Lower leg skin (tissue), 3 donors: Measurements from ENCODE around the gene NRF1.

Experiments used
- POLR2A ChIP-seq, 2 donors: fragments of 450-650 bp; IDR thresholded peaks; one replicate each; pipeline ENCODE4 v1.6.1; 2016 to 2017; ENCODE audit warnings: antibody characterized with exemption in 2 of 2, mild to moderate bottlenecking in 1 of 2, moderate library complexity in 1 of 2
- TF ChIP-seq, protein P1 (sequence below), 3 donors: fragments of 450-650 bp; IDR thresholded peaks; one replicate each; pipeline ENCODE4 v1.5.1; 2016; ENCODE audit warnings: antibody characterized with exemption in 3 of 3, mild to moderate bottlenecking in 3 of 3, moderate library complexity in 2 of 3

DNA sequence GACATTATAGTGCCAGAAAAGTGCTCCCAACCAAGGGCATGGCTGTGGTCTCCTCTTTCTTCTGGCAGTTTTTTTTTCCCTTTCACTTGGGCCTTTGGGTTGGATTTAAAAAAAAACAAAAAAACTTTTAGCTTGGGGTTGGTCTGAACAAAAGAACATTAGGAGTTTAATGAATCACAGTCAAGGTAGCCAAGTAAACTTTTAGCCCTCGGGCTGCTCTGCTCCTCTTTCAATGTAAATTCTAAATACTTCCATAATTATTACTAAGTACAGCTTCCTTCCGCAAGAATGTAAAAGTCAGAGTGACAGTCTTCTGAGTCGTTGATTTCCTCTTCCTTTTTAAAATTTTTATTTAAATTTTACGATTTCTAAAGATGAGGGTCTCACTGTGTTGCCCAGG, 79.2 kb downstream of the NRF1 start:
- TF ChIP-seq, protein P1, sequence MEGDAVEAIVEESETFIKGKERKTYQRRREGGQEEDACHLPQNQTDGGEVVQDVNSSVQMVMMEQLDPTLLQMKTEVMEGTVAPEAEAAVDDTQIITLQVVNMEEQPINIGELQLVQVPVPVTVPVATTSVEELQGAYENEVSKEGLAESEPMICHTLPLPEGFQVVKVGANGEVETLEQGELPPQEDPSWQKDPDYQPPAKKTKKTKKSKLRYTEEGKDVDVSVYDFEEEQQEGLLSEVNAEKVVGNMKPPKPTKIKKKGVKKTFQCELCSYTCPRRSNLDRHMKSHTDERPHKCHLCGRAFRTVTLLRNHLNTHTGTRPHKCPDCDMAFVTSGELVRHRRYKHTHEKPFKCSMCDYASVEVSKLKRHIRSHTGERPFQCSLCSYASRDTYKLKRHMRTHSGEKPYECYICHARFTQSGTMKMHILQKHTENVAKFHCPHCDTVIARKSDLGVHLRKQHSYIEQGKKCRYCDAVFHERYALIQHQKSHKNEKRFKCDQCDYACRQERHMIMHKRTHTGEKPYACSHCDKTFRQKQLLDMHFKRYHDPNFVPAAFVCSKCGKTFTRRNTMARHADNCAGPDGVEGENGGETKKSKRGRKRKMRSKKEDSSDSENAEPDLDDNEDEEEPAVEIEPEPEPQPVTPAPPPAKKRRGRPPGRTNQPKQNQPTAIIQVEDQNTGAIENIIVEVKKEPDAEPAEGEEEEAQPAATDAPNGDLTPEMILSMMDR (IDR thresholded peaks at IDR 0.05): no peak
- no peak for TF ChIP-seq POLR2A (IDR thresholded peaks at IDR 0.05)
